Heart right ventricle (tissue), 16 donors: ENCODE data around the gene PNP. TPM values are rescaled to one million over a fixed set of nuclear protein-coding genes. Genes with fewer than 3 reads are reported as not detected.

ENCODE experiments used
- ATAC-seq, 8 donors: fragments of 200-7000 bp; cut with Tn5 transposase; one replicate each; pipeline ENCODE4 v1.9.1; 2020; ENCODE audit warnings: mild to moderate bottlenecking in 8 of 8, moderate library complexity in 8 of 8, moderate number of reproducible peaks in 1 of 8
- DNase-seq, 2 donors: peaks; one replicate each; pipeline ENCODE4 v3.0.0-alpha.2; 2020
- H3K27ac ChIP-seq, 10 donors: fragments of 200-600 bp; sonication (generic) in 2 of 10; one replicate each; pipeline versions ENCODE4 v1.5.0 to v1.8.0; 2020 to 2022; ENCODE audit warnings: mild to moderate bottlenecking in 3 of 10
- H3K27me3 ChIP-seq, 7 donors: fragments of 200-600 bp; one replicate each; pipeline ENCODE4 v1.8.0; 2021 to 2022; ENCODE audit warnings: mild to moderate bottlenecking in 2 of 7
- H3K36me3 ChIP-seq, 9 donors: fragments of 200-600 bp; sonication (generic) in 1 of 9; one replicate each; pipeline versions ENCODE4 v1.5.0 to v1.8.0; 2020 to 2022; ENCODE audit warnings: mild to moderate bottlenecking in 2 of 9
- H3K4me1 ChIP-seq, 9 donors: fragments of 200-600 bp; sonication (generic) in 1 of 9; one replicate each; pipeline versions ENCODE4 v1.5.0 to v1.8.0; 2020 to 2022; ENCODE audit warnings: mild to moderate bottlenecking in 4 of 9
- H3K4me3 ChIP-seq, 10 donors: fragments of 200-600 bp; sonication (generic) in 2 of 10; one replicate each; pipeline versions ENCODE4 v1.5.0 to v1.8.0; 2020 to 2022; ENCODE audit warnings: mild to moderate bottlenecking in 7 of 10, moderate library complexity in 2 of 10
- H3K9me3 ChIP-seq, 11 donors: fragments of 200-600 bp in 10 of 11; sonication (generic) in 2 of 11; one replicate each; pipeline versions ENCODE4 v1.5.0 to v1.8.0; 2013 to 2022; ENCODE audit warnings: mild to moderate bottlenecking in 2 of 11, control low read depth in 1 of 11, moderate library complexity in 1 of 11
- CTCF ChIP-seq, 9 donors: fragments of 200-600 bp; sonication (generic) in 2 of 9; IDR thresholded peaks; one replicate each; pipeline versions ENCODE4 v1.5.0 to v1.8.0; 2021 to 2022; ENCODE audit warnings: antibody characterized with exemption in 9 of 9, mild to moderate bottlenecking in 5 of 9, moderate library complexity in 1 of 9
- WGBS, 2 donors: extraction: QIAGEN DNeasy Blood & Tissue Kit; methylation state at CpG; one replicate each; pipeline ENCODE4 v1.1.7; 2013; ENCODE audit warnings: inconsistent platforms in 1 of 2; 5-methylcytosine and 5-hydroxymethylcytosine counted together
- intact Hi-C, 10 donors: fragments of 100-400 bp; cut with DNase I; formaldehyde crosslinking; loops; one replicate each; pipeline versions ENCODE4 v1.11.1 to v1.14.2; 2022
- polyA plus RNA-seq, 2 donors: library from polyadenylated mRNA; stranded (reverse); fragments of 200-250 nt; gene quantifications; one replicate each; pipeline ENCODE4 v1.2.3, GENCODE V29; 2013
- total RNA-seq, 10 donors: library from RNA; stranded (reverse); fragmentation: NEBNext Ultra II Directional in 3 of 10; extraction: Animal tissue kit (Norgen Biotek cat#: 25700) in 3 of 10; gene quantifications; one replicate each; pipeline versions ENCODE4 v1.2.1 to v1.2.4, GENCODE V29; 2021 to 2023
- donor health status: Arrhythmogenic right ventricular cardiomyopathy.
- donor health status: ischemic (EF 13 %, LVEDD 7.1; RV severe dilation, severe dysfunction).
- donor health status: healthy with polysubstance abuse.
- donor health status: DM: no; HTN: yes; CAD: no.
- donor health status: DM: no; HTN: no; CAD: no.
- donor health status: ischemic (EF 25% LVEDD 6.9; RV normal size, moderate dysfunction).
- donor health status: ischemic (EF 25% LVEDD 5.7; RV mildly dilated, moderate dysfunction).
- donor health status: healthy.
- donor health status: DM: yes; HTN: yes; CAD: no.
- donor health status: Ischemic cardiomyopathy.
- donor health status: ischemic (EF 35%, LVEDD 5.7; RV mildly dilated, moderate dysfunction).
- donor health status: nonischemic (EF 11% LVEDD 7.7; RV severe dilation, severe dysfunction).
- donor health status: DM: yes; HTN: yes; CAD: no.
- donor health status: PGD.
- donor health status: ischemic (EF 29% LVEDD 5.4; RV normal size, mild dysfunction).
- donor health status: nonischemic (EF 23%, LVEDD 6.1; RV moderate dilation, normal function).

Gene PNP
- total and polyA plus RNA-seq, 12 donors = 5.0 to 33.7 (median 8.6) TPM

GRCh38 chr14:20522332-20522731 is 53.1 kb downstream of the PNP start:
- H3K9me3 ChIP-seq = peaks cover 0 to 10% (median 0%) of the 10 kb centered on the region in 11 donors
- TF ChIP-seq CTCF (IDR thresholded peaks at IDR 0.05) = no peak
- no peak overlapping the region for H3K27ac ChIP-seq
- no peak for ATAC-seq
- intact Hi-C loops = no loop called here
- peaks cover 0 to 5% (median 0%) of the 10 kb centered on the region in 9 donors for H3K4me1 ChIP-seq
- no peaks in the 10 kb centered on the region for H3K36me3 ChIP-seq
- DNase-seq = no peak
- H3K4me3 ChIP-seq = no peak overlapping the region
- 74 to 77% methylated on average over 1 of the region's 1 CpG for WGBS, 2 donors
- H3K27me3 ChIP-seq = peaks cover 0 to 13% (median 0%) of the 10 kb centered on the region in 7 donors

- peaks cover 0 to 13% (median 0%) of the 10 kb centered on the region in 7 donors for H3K27me3 ChIP-seq
- no peak for DNase-seq
- intact Hi-C loops = no loop called here
- H3K27ac ChIP-seq = no peak overlapping the region
- WGBS, 2 donors = 82 to 85% methylated on average over 2 of the region's 2 CpGs
- no peak for TF ChIP-seq CTCF (IDR thresholded peaks at IDR 0.05)
- no peak for ATAC-seq
- no peak overlapping the region for H3K4me3 ChIP-seq
- no peaks in the 10 kb centered on the region for H3K4me1 ChIP-seq
- peaks cover 0 to 10% (median 0%) of the 10 kb centered on the region in 11 donors for H3K9me3 ChIP-seq
- H3K36me3 ChIP-seq = no peaks in the 10 kb centered on the region
Observed at GRCh38 chr14:20524027-20524426, 54.8 kb downstream of the PNP start.

Other genes starting within 250 kb of the PNP start
- not detected for gene OR11H6, start 245.7 kb upstream of the PNP start, total RNA-seq
- gene OR11H6, start 245.7 kb upstream of the PNP start, polyA plus RNA-seq = not detected
- gene OR11H7, start 240.4 kb upstream of the PNP start, total RNA-seq = not detected
- not detected for gene OR11H7, start 240.4 kb upstream of the PNP start, polyA plus RNA-seq
- gene OR11H4, start 230.1 kb upstream of the PNP start, total RNA-seq = not detected
- not detected for gene OR11H4, start 230.1 kb upstream of the PNP start, polyA plus RNA-seq
- 10 to 100 TPM in 7 of 10 donors, 1 to 10 TPM in 3; 6.3 to 14.0 (median 11.3) TPM for gene TTC5, start 163.5 kb upstream of the PNP start, total RNA-seq
- gene TTC5, start 163.5 kb upstream of the PNP start, polyA plus RNA-seq = 1 to 10 TPM; 3.2 to 4.9 TPM
- 10 to 100 TPM; 35.7 to 69.9 (median 56.0) TPM for gene CCNB1IP1, start 136.1 kb upstream of the PNP start, total RNA-seq
- gene CCNB1IP1, start 136.1 kb upstream of the PNP start, polyA plus RNA-seq = 100 to 1,000 TPM; 105 to 126 TPM
- gene PARP2, start 125.8 kb upstream of the PNP start, total RNA-seq = 10 to 100 TPM; 13.6 to 18.4 (median 16.0) TPM
- 10 to 100 TPM; 13.5 to 19.5 TPM for gene PARP2, start 125.8 kb upstream of the PNP start, polyA plus RNA-seq
- gene TEP1, start 55.9 kb upstream of the PNP start, total RNA-seq = 10 to 100 TPM in 4 of 10 donors, 1 to 10 TPM in 6; 6.9 to 17.8 (median 8.6) TPM
- 10 to 100 TPM in 1 of 2 donors, 1 to 10 TPM in 1; 5.6 to 16.0 TPM for gene TEP1, start 55.9 kb upstream of the PNP start, polyA plus RNA-seq
- 1 to 10 TPM in 2 of 10 donors, under 1 TPM in 8; 0.15 to 1.4 (median 0.40) TPM for gene KLHL33, start 33.2 kb upstream of the PNP start, total RNA-seq
- gene KLHL33, start 33.2 kb upstream of the PNP start, polyA plus RNA-seq = 1 to 10 TPM in 1 of 2 donors, under 1 TPM in 1; 0.13 to 1.2 TPM
- 10 to 100 TPM; 17.6 to 25.3 (median 21.8) TPM for gene OSGEP, start 14.6 kb upstream of the PNP start, total RNA-seq
- 10 to 100 TPM; 32.3 to 37.6 TPM for gene OSGEP, start 14.6 kb upstream of the PNP start, polyA plus RNA-seq
- gene APEX1, start 14.2 kb upstream of the PNP start, total RNA-seq = 100 to 1,000 TPM in 1 of 10 donors, 10 to 100 TPM in 9; 57.1 to 103 (median 70.6) TPM
- 10 to 100 TPM; 58.5 to 91.7 TPM for gene APEX1, start 14.2 kb upstream of the PNP start, polyA plus RNA-seq
- gene PIP4P1, start 8.0 kb upstream of the PNP start, total RNA-seq = 10 to 100 TPM; 15.5 to 25.3 (median 18.7) TPM
- 10 to 100 TPM; 18.7 to 31.9 TPM for gene PIP4P1, start 8.0 kb upstream of the PNP start, polyA plus RNA-seq
- under 1 TPM in 8 of 10 donors, not detected in 2; 0.24 to 0.56 (median 0.32) TPM for gene RNASE10, start 36.1 kb downstream of the PNP start, total RNA-seq
- gene RNASE10, start 36.1 kb downstream of the PNP start, polyA plus RNA-seq = under 1 TPM in 1 of 2 donors, not detected in 1; 0.07 TPM
- not detected for gene RNASE9, start 91.6 kb downstream of the PNP start, total RNA-seq
- gene RNASE9, start 91.6 kb downstream of the PNP start, polyA plus RNA-seq = not detected
- gene RNASE11, start 118.6 kb downstream of the PNP start, total RNA-seq = not detected
- not detected for gene RNASE11, start 118.6 kb downstream of the PNP start, polyA plus RNA-seq
- gene RNASE12, start 122.0 kb downstream of the PNP start, total RNA-seq = not detected
- not detected for gene RNASE12, start 122.0 kb downstream of the PNP start, polyA plus RNA-seq
- gene OR6S1, start 172.3 kb downstream of the PNP start, total RNA-seq = not detected
- not detected for gene OR6S1, start 172.3 kb downstream of the PNP start, polyA plus RNA-seq
- gene RNASE4, start 215.2 kb downstream of the PNP start, total RNA-seq = 10 to 100 TPM in 2 of 10 donors, 1 to 10 TPM in 8; 2.3 to 13.6 (median 4.4) TPM
- 10 to 100 TPM; 11.2 to 16.2 TPM for gene RNASE4, start 215.2 kb downstream of the PNP start, polyA plus RNA-seq
- gene ANG, start 219.4 kb downstream of the PNP start, total RNA-seq = 1 to 10 TPM in 9 of 10 donors, under 1 TPM in 1; 0.79 to 4.1 (median 2.2) TPM
- gene ANG, start 219.4 kb downstream of the PNP start, polyA plus RNA-seq = 1 to 10 TPM; 5.4 to 7.0 TPM